K562 (cell line): ENCODE measurements around the gene AGAP3. TPM values are rescaled to one million over a fixed set of nuclear protein-coding genes. Genes with fewer than 3 reads are reported as not detected.
A peak's percentile ranks its signal among the peaks of the same experiment; 100 is the strongest.

Source experiments
- CBX2 ChIP-seq: fragments of 200-600 bp; sonication (generic); IDR thresholded peaks from one replicate; pipeline ENCODE4 v1.6.1; 2012; ENCODE audit warnings: mild to moderate bottlenecking, low read length, inconsistent platforms; ENCODE audit not compliant: insufficient read depth, poor library complexity, severe bottlenecking
- DNMT1 ChIP-seq: fragments of 450-650 bp; IDR thresholded peaks from 2 replicates; pipeline ENCODE4 v1.6.1; 2016; ENCODE audit warnings: antibody characterized with exemption, mild to moderate bottlenecking
- FOXK1 ChIP-seq: sonication (generic); formaldehyde crosslinking; IDR thresholded peaks from 2 replicates; pipeline ENCODE4 v1.8.0; 2022; ENCODE audit warnings: missing genetic modification reagents, mild to moderate bottlenecking, borderline replicate concordance
- FOXP4 ChIP-seq: sonication (generic); formaldehyde crosslinking; IDR thresholded peaks from 2 replicates; pipeline ENCODE4 v1.8.0; 2022; ENCODE audit warnings: mild to moderate bottlenecking, missing genetic modification reagents, borderline replicate concordance
- KLF16 ChIP-seq: IDR thresholded peaks from 2 replicates; pipeline ENCODE4 v1.6.1; 2016; ENCODE audit warnings: antibody characterized with exemption
- MAX ChIP-seq: sonication (generic); formaldehyde crosslinking; IDR thresholded peaks from 2 replicates; pipeline ENCODE4 v1.9.0; 2022; ENCODE audit warnings: mild to moderate bottlenecking, missing genetic modification reagents
- PHF21A ChIP-seq: fragments of 450-650 bp; IDR thresholded peaks from 2 replicates; pipeline ENCODE4 v1.6.1; 2017; ENCODE audit warnings: low read depth, borderline replicate concordance
- TRIM25 ChIP-seq: fragments of 450-650 bp; IDR thresholded peaks from 2 replicates; pipeline ENCODE4 v1.7.0; 2016; ENCODE audit warnings: borderline replicate concordance
- UBTF ChIP-seq, 2 experiments: IDR thresholded peaks; 2 replicates each; pipeline ENCODE4 v1.6.1; 2012; ENCODE audit warnings: improper control_type of control experiment in 2 of 2, low read depth in 2 of 2, low read length in 2 of 2, borderline replicate concordance in 1 of 2
- ZFP30 ChIP-seq: fragments of 250-450 bp; sonication (Bioruptor Pico); IDR thresholded peaks from 2 replicates; pipeline ENCODE4 v1.8.0; 2022; ENCODE audit warnings: moderate library complexity, mild to moderate bottlenecking, inconsistent platforms, borderline replicate concordance
- ZNF143 ChIP-seq: sonication (generic); formaldehyde crosslinking; IDR thresholded peaks from 2 replicates; pipeline ENCODE4 v1.9.0; 2022; ENCODE audit warnings: mild to moderate bottlenecking, missing genetic modification reagents
- ZNF232 ChIP-seq: sonication (generic); formaldehyde crosslinking; IDR thresholded peaks from 2 replicates; pipeline ENCODE4 v1.8.0; 2022; ENCODE audit warnings: mild to moderate bottlenecking, missing genetic modification reagents
- ZNF253 ChIP-seq: fragments of 250-450 bp; sonication (Bioruptor Pico); conservative IDR thresholded peaks from 2 replicates; pipeline ENCODE4 v1.6.1; 2021; ENCODE audit warnings: mild to moderate bottlenecking
- ZNF347 ChIP-seq: fragments of 450-650 bp; formaldehyde crosslinking; IDR thresholded peaks from 2 replicates; pipeline ENCODE4 v1.4.0; 2020; ENCODE audit warnings: low read depth, mild to moderate bottlenecking, moderate library complexity
- ZNF436 ChIP-seq: fragments of 250-450, 450-650 bp; sonication (Bioruptor Pico); formaldehyde crosslinking; IDR thresholded peaks from 2 replicates; pipeline ENCODE4 v1.7.0; 2020; ENCODE audit warnings: mild to moderate bottlenecking
- ZNF561 ChIP-seq: fragments of 450-650 bp; formaldehyde crosslinking; conservative IDR thresholded peaks from 2 replicates; pipeline ENCODE4 v1.4.0; 2020; ENCODE audit warnings: mild to moderate bottlenecking, moderate library complexity
- polyA plus RNA-seq, 8 experiments: library from polyadenylated mRNA; depleted of rRNA in 4 of 8; stranded (reverse) in 5 of 8; unstranded in 3 of 8; fragments of >200 nt; fragmentation: Nextera tagmentation in 2 of 8; fragmentation: Illumina TruSeq in 1 of 8; extraction: Ambion mirVana in 2 of 8; extraction: Trizol in 1 of 8; gene quantifications; 2 replicates each; pipeline versions ENCODE4 v1.2.1 to v1.2.3, GENCODE V29; 2011 to 2014; ENCODE audit warnings: inconsistent platforms in 1 of 8, missing spikeins in 1 of 8
- total RNA-seq, 7 experiments: library from RNA; depleted of rRNA in 6 of 7; stranded (reverse); fragments of >200 nt in 6 of 7; fragmentation: Illumina TruSeq in 2 of 7; extraction: Trizol in 2 of 7; gene quantifications; 2 replicates each; pipeline versions ENCODE4 v1.2.1 to v1.2.3, GENCODE V29; 2011 to 2021; ENCODE audit warnings: low replicate concordance in 1 of 7
- TF ChIP-seq, protein P1 (sequence below): fragments of 200-800 bp; sonication (Bioruptor generic); IDR thresholded peaks from 2 replicates; pipeline ENCODE4 v1.6.1; 2017; ENCODE audit warnings: missing genetic modification characterization, missing compliant biosample characterization

The AGAP3 gene
- total and polyA plus RNA-seq, 9 of the 15 experiments (the other 6 are each of a cell fraction or from before 2014, with no cell fraction given): 3.4 to 208 (median 62.2) TPM

DNA sequence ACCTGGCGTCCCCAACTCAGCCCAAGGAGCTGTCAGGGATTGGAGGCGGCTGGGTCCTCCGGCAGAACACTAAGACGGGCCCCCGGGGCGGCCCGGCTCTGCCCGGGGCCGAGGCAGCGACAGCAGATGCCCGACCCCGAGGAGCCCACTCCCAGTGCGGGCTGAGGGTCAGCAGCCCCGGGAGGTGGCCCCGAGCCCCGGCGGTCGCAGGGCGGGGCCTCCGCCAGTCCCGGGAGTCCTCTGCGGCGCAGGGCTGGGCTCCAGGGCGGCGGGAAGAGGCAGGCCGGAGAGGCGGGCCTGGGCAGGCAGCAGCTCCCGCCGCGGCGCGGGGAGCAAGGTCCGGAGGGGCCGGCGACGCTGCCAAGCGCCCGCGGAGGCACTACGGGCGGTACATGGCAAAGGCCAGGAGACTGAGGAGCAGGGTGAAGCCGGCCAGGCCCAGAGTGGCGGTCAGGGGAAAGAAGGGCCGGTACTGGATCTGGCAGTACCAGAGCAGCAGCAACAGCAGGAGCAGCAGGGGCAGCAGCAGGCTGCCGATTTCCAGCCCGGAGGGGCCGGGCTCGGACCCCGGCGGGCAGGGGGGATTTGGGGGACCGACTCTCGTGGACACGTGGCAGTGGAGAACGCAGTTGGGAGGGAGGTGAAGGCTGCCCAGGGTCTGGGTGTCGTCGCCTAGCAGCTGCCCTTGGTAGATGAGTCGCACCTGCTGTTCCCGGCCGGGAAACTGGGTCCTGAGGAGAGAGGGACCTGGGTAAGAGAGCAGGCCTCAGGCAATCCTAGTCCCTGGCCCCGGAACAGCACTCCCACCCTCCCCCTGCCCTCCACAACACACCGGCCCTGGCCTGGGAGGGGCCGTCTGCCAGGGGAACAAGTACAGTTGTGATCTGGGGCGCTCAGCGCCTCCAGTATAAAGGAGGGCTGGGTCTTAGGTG, 4.8 kb upstream of the AGAP3 start (continued):
- TF ChIP-seq UBTF (IDR thresholded peaks at IDR 0.05; ENCODE audit: borderline replicate concordance in 1 of 2, low read depth in 2 of 2, low read length in 2 of 2): peak; percentile 94 to 97
- TF ChIP-seq, protein P1, sequence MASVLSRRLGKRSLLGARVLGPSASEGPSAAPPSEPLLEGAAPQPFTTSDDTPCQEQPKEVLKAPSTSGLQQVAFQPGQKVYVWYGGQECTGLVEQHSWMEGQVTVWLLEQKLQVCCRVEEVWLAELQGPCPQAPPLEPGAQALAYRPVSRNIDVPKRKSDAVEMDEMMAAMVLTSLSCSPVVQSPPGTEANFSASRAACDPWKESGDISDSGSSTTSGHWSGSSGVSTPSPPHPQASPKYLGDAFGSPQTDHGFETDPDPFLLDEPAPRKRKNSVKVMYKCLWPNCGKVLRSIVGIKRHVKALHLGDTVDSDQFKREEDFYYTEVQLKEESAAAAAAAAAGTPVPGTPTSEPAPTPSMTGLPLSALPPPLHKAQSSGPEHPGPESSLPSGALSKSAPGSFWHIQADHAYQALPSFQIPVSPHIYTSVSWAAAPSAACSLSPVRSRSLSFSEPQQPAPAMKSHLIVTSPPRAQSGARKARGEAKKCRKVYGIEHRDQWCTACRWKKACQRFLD (CRISPR knock-in tag): 0 out of 2 replicates have a peak, but pooled peaks have one; percentile 8
- no peak for TF ChIP-seq ZNF232 (CRISPR knock-in tag)
- no peak for TF ChIP-seq ZNF143 (CRISPR knock-in tag)
- TF ChIP-seq CBX2: no peak
- no peak for TF ChIP-seq ZNF347 (CRISPR knock-in tag)
- no peak for TF ChIP-seq ZNF436 (CRISPR knock-in tag)
- TF ChIP-seq MAX (CRISPR knock-in tag): peak; percentile 50
- no peak for TF ChIP-seq FOXP4 (CRISPR knock-in tag)
- no peak for TF ChIP-seq KLF16
- no peak for TF ChIP-seq PHF21A
- no peak for TF ChIP-seq DNMT1
- 0 out of 2 replicates have a peak, but pooled peaks have one; percentile 51 for TF ChIP-seq ZNF253 (CRISPR knock-in tag)
- TF ChIP-seq ZFP30: no peak
- TF ChIP-seq ZNF561 (CRISPR knock-in tag): no peak
- 0 out of 2 replicates have a peak, but pooled peaks have one; percentile 57 for TF ChIP-seq TRIM25
- TF ChIP-seq FOXK1: no peak
